Left renal cortex interstitium (tissue), 4 donors: Measurements from ENCODE around the gene CNTN5. TPM values are rescaled to one million over a fixed set of nuclear protein-coding genes. Genes with fewer than 3 reads are reported as not detected.

Source experiments
- DNase-seq, 4 donors: peaks; one replicate each; pipeline ENCODE4 v3.0.0-alpha.2; 2013; ENCODE audit warnings: low read depth in 4 of 4, low spot score in 2 of 4, missing footprints in 1 of 4
- polyA plus RNA-seq, 4 donors: library from polyadenylated mRNA; unstranded; fragments of 120-200 nt; gene quantifications; one replicate each; pipeline ENCODE4 v1.2.1, GENCODE V29; 2013; ENCODE audit not compliant: insufficient read length in 4 of 4

Gene CNTN5
- polyA plus RNA-seq, 4 donors: 19.3 to 23.3 (median 20.7) TPM

- no peak for DNase-seq
Measured at GRCh38 chr11:100152766-100153165, 1132.0 kb downstream of the CNTN5 start.

DNA sequence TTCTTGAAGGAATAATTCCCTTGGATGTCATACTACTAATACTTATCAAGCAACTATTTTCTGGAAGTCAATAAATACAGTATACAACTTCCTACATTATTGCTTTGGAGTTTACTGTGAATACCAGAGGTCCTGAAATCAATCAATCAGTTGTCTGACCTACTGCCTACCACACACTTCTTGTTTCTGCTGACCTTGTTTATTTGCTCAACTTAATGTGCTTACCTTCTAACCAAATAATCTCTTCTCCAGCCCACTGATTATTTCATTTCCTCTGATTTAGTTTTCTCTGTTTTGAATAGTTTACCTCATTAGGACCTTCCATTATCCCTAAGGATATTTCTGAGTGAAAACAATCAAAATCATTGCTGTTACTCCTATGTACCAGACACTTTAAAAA, 1142.7 kb downstream of the CNTN5 start:
- no peak for DNase-seq

- no peak for DNase-seq
Measured at GRCh38 chr11:100174881-100175280, 1154.1 kb downstream of the CNTN5 start.

GRCh38 chr11:100176456-100176855, 1155.7 kb downstream of the CNTN5 start:
- no peak for DNase-seq

DNA sequence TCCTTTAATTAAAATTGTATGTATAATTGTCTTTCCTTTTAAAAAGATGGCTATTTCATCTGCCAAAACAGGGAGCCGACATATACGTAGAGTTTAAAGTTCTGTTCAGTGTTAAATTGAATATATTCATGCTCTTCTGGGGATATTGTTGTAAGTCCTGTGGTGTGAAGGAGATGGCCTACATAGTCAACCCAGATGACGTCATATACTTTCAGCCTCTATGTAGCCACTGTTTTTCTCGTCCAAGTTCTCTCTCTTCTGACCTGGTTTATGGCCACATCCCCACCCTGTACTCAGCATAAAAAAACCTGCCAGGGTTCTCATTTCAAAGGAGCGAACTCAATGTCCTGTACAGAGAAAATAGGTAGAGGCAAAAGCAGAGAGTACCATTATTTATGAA, 1156.9 kb downstream of the CNTN5 start:
- no peak for DNase-seq

GRCh38 chr11:100182350-100182749, 1161.6 kb downstream of the CNTN5 start:
- DNase-seq: no peak

GRCh38 chr11:100182927-100183326, 1162.2 kb downstream of the CNTN5 start:
- DNase-seq: no peak

GRCh38 chr11:100185588-100185987, 1164.8 kb downstream of the CNTN5 start:
- no peak for DNase-seq

- no peak for DNase-seq
Measured at GRCh38 chr11:100188137-100188783, 1167.5 kb downstream of the CNTN5 start.

DNA sequence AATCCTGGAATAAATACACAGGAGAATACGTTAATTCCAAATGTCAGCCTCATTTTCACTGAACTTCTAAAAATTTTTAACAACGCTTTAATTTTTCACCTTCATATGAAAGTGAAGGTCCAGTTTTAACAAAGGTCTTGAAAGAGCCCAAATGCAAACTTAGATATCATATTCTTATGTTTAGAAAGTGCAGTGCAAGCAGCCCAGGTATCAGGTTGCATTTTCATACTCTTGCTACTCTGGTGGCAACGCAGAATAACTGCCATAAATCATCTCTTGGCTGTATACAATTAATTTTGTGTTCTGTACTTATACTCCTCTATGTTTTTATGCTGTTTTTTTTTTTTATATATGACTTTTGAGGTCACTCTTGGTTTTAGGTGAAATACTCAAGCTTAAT, 1169.6 kb downstream of the CNTN5 start:
- no peak for DNase-seq

DNA sequence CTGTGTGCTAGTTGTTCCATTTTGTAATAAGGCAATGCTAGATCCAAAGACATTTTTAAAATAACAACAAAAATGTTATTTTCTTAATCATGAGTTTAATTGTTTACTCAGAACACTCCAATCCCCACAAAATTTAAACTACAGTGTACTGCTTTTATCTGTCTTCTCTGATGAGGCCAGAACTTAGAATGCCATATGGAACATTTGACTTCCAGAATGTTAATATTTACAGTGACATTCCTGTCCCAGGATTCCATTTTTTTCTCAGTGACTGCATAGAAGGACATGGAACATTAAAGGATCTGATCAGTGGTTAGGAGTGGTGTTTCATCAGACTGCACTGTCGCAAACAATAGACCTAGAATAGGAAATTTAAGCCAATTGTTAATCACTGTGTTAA, 1171.4 kb downstream of the CNTN5 start:
- no peak for DNase-seq

GRCh38 chr11:100203789-100204188, 1183.0 kb downstream of the CNTN5 start:
- DNase-seq: no peak

GRCh38 chr11:100205926-100206325, 1185.2 kb downstream of the CNTN5 start:
- DNase-seq: no peak

GRCh38 chr11:100208207-100208606, 1187.5 kb downstream of the CNTN5 start:
- DNase-seq: no peak

- no peak for DNase-seq
Measured at GRCh38 chr11:100214791-100215190, 1194.0 kb downstream of the CNTN5 start.

DNA sequence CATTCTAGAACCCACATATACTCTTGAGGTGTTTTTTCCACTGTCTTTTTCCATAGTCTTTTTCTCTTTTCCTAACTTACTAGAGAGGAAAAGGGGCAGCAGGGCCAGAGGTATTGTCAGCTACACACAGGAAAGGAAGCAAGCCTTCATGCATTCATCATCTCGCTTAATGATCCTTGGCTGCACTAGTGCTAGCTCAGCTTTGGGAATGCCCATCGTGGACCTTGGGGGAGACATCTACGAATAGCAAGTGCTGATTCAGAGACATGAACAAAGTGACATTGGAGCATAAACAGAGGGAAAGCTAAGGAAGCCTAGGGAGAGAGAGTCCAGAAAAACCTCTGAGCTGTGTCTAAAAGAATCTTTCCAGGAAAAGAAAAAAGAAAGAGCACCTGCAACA, 1200.1 kb downstream of the CNTN5 start:
- DNase-seq: peak in 2 of 4 donors; percentile 23 to 38

- peak in 1 of 4 donors; percentile 4 for DNase-seq
Measured at GRCh38 chr11:100221791-100222190, 1201.0 kb downstream of the CNTN5 start.

- no peak for DNase-seq
Measured at GRCh38 chr11:100224541-100225034, 1203.8 kb downstream of the CNTN5 start.

GRCh38 chr11:100229086-100229485, 1208.3 kb downstream of the CNTN5 start:
- no peak for DNase-seq

GRCh38 chr11:100232006-100232405, 1211.3 kb downstream of the CNTN5 start:
- no peak for DNase-seq

- no peak for DNase-seq
Measured at GRCh38 chr11:100235085-100235484, 1214.3 kb downstream of the CNTN5 start.

DNA sequence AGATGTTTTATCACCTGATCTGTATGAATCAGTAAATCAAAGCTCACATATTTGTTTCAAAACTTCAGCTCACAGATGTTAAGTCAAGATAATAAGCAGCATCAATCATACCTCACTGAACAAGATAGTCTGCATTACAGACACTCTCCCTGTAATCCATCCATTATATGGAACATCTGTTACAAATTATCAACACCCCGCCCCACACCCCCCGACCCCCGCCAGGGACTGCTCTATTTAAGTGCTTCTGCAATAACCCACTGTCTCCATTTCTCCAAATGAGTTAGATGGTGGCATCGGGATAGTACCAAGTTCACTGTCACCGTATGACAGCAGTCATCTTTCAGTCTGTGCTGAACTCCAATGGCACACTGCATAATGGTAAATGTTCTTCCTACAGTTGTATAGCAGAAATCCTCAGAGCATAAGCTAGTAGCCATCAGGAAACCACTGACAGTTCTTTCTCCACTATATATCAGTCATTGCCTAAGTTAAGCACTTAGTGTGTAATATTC, 1219.3 kb downstream of the CNTN5 start:
- DNase-seq: no peak

DNA sequence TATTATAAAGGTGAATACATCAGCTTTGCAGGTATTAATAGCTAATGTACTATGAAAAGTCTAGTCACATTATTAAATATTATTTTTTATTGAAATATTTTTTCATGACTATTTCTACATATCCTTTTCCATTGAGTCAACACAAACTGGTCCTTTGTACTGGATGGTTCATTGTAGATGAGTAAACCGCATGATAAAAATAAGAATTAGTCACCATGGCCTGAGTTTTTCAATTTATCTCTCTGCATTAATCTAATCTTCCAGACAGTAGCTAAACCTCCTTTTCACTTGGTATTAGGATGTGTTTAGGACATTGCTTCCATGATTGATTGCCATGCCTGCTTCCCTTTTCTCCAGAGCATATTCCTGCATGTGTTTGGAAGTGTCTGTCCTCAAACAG, 1227.0 kb downstream of the CNTN5 start:
- no peak for DNase-seq
